Caco-2 (cell line): ENCODE measurements around the gene MSH4. TPM values are rescaled to one million over a fixed set of nuclear protein-coding genes. Genes with fewer than 3 reads are reported as not detected.

Experiments used
- BruUV-seq: library from RNA; stranded (reverse); fragments of 400-500 nt; replicated peaks from 2 replicates; lab custom pipeline; 2021; lab: Mats Ljungman, UMichigan
- CTCF ChIA-PET: fragments of 300-600 bp; sonication (Branson Sonifier 250); formaldehyde crosslinking; loops from one replicate; lab custom pipeline; 2022; ENCODE audit warnings: antibody characterized with exemption; lab: Charles Lee
- POLR2A ChIA-PET: fragments of 300-600 bp; sonication (Branson Sonifier 250); formaldehyde crosslinking; loops from one replicate; lab custom pipeline; 2022; ENCODE audit warnings: antibody characterized with exemption; lab: Charles Lee
- DNase-seq, 2 experiments: peaks; one replicate each; pipeline versions ENCODE4 v3.0.0 to v3.0.0-alpha.2; 2020 to 2022
- H3K27me3 ChIP-seq: replicated peaks from 2 replicates; pipeline ENCODE4 v1.6.0; 2011; ENCODE audit warnings: low read length; ENCODE audit not compliant: control insufficient read depth, insufficient read depth
- H3K36me3 ChIP-seq: 2 replicates; pipeline ENCODE4 v1.5.1; 2011; ENCODE audit warnings: low read length; ENCODE audit not compliant: control insufficient read depth, insufficient read depth
- H3K4me1 ChIP-seq: fragments of 250-450 bp; sonication (Bioruptor Pico); 2 replicates; pipeline ENCODE4 v1.5.1; 2020; ENCODE audit warnings: mild to moderate bottlenecking
- H3K4me3 ChIP-seq: 2 replicates; pipeline ENCODE4 v1.5.1; 2011; ENCODE audit warnings: low read depth, mild to moderate bottlenecking, control low read depth, low read length
- H3K9me3 ChIP-seq: fragments of 250-450 bp; sonication (Bioruptor Pico); 2 replicates; pipeline ENCODE4 v1.5.1; 2020; ENCODE audit warnings: mild to moderate bottlenecking, moderate library complexity
- H3K27ac Mint-ChIP-seq: one replicate; pipeline ENCODE4 v1.8.0; 2022; ENCODE audit warnings: mixed read lengths; ENCODE audit not compliant: unreplicated experiment
- H3K27me3 Mint-ChIP-seq: one replicate; pipeline ENCODE4 v1.8.0; 2022; ENCODE audit warnings: mixed read lengths; ENCODE audit not compliant: insufficient read depth, unreplicated experiment
- H3K36me3 Mint-ChIP-seq: one replicate; pipeline ENCODE4 v1.8.0; 2022; ENCODE audit warnings: mild to moderate bottlenecking, mixed read lengths; ENCODE audit not compliant: insufficient read depth, unreplicated experiment
- H3K4me1 Mint-ChIP-seq: one replicate; pipeline ENCODE4 v1.8.0; 2022; ENCODE audit warnings: low read depth, mixed read lengths; ENCODE audit not compliant: unreplicated experiment
- H3K4me3 Mint-ChIP-seq: one replicate; pipeline ENCODE4 v1.8.0; 2022; ENCODE audit warnings: mild to moderate bottlenecking, moderate library complexity, mixed read lengths; ENCODE audit not compliant: unreplicated experiment
- H3K9me3 Mint-ChIP-seq: one replicate; pipeline ENCODE4 v1.8.0; 2022; ENCODE audit warnings: mixed read lengths; ENCODE audit not compliant: unreplicated experiment
- intact Hi-C: fragments of 100-400 bp; cut with micrococcal nuclease; formaldehyde crosslinking; loops from one replicate; pipeline ENCODE4 v1.10.0; 2022; ENCODE audit not compliant: unreplicated experiment
- total RNA-seq: library from RNA; stranded (reverse); gene quantifications from 2 replicates; pipeline ENCODE4 v1.2.3, GENCODE V29; 2022
- TF ChIP-seq, protein P1 (sequence below), 2 experiments: fragments of 200-600 bp in 1 of 2; IDR thresholded peaks; 1 replicate in 1 of 2; 2 replicates in 1 of 2; pipeline versions ENCODE4 v1.5.1 to v1.8.0; 2011 to 2022; ENCODE audit warnings: antibody characterized with exemption in 1 of 2, control low read depth in 1 of 2, inconsistent platforms in 1 of 2, low read depth in 1 of 2, low read length in 1 of 2, mild to moderate bottlenecking in 1 of 2, moderate library complexity in 1 of 2; ENCODE audit not compliant: insufficient read depth in 1 of 2, severe bottlenecking in 1 of 2, unreplicated experiment in 1 of 2

Gene MSH4
- total RNA-seq, 1 experiment from 2014 or later: 0.34 TPM

DNA sequence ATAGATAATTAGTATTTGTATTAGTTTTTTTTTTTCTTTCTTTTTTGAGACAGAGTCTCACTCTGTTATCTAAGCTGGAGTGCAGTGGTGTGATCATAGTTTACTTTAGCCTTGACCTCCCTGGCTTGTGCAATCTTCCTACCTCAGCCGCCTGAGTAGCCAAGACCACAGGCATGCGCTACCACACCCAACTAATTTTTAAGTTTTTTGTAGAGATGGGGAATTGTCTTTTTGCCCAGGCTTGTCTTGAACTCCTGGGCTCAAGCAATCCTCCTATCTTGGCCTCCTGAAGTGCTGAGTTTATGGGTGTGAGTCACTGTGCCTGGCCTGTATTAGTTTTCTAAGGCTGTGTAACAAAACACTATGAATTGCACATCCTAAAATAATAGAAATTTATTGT, 58.3 kb downstream of the MSH4 start:
- POLR2A ChIA-PET: no interaction called here
- peak in 1 of 2 experiments; percentile 24 for DNase-seq
- Mint-ChIP-seq H3K36me3 (no peaks in the 10 kb centered on the region), H3K27me3 (no peaks in the 10 kb centered on the region), H3K9me3 (no peaks in the 10 kb centered on the region), H3K4me1 (peaks cover 6% of the 10 kb centered on the region), H3K4me3 (no peak overlapping the region), H3K27ac (no peak overlapping the region)
- Histone ChIP-seq H3K4me3 (no peak overlapping the region), H3K27me3 (no peaks in the 10 kb centered on the region), H3K9me3 (no peaks in the 10 kb centered on the region), H3K36me3 (no peaks in the 10 kb centered on the region), H3K4me1 (peaks cover 6% of the 10 kb centered on the region; the same call in 1 of the 2 replicates)
- TF ChIP-seq, protein P1, sequence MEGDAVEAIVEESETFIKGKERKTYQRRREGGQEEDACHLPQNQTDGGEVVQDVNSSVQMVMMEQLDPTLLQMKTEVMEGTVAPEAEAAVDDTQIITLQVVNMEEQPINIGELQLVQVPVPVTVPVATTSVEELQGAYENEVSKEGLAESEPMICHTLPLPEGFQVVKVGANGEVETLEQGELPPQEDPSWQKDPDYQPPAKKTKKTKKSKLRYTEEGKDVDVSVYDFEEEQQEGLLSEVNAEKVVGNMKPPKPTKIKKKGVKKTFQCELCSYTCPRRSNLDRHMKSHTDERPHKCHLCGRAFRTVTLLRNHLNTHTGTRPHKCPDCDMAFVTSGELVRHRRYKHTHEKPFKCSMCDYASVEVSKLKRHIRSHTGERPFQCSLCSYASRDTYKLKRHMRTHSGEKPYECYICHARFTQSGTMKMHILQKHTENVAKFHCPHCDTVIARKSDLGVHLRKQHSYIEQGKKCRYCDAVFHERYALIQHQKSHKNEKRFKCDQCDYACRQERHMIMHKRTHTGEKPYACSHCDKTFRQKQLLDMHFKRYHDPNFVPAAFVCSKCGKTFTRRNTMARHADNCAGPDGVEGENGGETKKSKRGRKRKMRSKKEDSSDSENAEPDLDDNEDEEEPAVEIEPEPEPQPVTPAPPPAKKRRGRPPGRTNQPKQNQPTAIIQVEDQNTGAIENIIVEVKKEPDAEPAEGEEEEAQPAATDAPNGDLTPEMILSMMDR (IDR thresholded peaks at IDR 0.05; ENCODE audit: insufficient read depth in 1 of 2, low read depth in 1 of 2, low read length in 1 of 2, severe bottlenecking in 1 of 2, unreplicated experiment in 1 of 2): no peak
- intact Hi-C loops: no loop called here
- BruUV-seq: no TSS peak
- CTCF ChIA-PET: no interaction called here

DNA sequence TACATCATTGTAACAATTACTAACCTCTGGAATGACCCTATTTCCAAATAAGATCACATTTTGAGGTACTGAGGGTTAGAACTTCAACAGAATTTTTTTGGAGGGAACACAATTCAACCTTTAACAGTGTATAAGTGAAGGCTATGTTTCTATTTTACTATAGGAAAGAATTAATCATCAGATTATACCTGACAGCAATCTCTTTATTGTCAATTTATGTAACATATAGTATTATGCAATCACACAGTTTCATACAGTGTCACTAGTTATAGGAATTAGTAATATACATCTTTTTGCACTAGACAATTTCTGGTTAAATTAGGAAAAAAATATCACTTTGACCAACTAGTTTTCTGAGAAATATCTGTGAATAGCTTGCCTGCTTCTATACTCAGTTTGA, 59.1 kb downstream of the MSH4 start:
- Mint-ChIP-seq H3K9me3 (peaks cover 3% of the 10 kb centered on the region), H3K36me3 (no peaks in the 10 kb centered on the region), H3K4me1 (peaks cover 6% of the 10 kb centered on the region), H3K4me3 (no peak overlapping the region), H3K27ac (no peak overlapping the region), H3K27me3 (no peaks in the 10 kb centered on the region)
- ChIA-PET CTCF (no interaction called here), POLR2A (no interaction called here)
- no peaks in the 10 kb centered on the region for H3K27me3 ChIP-seq
- no peaks in the 10 kb centered on the region for H3K36me3 ChIP-seq
- TF ChIP-seq, protein P1 (IDR thresholded peaks at IDR 0.05; ENCODE audit: insufficient read depth in 1 of 2, low read depth in 1 of 2, low read length in 1 of 2, severe bottlenecking in 1 of 2, unreplicated experiment in 1 of 2): no peak
- no TSS peak for BruUV-seq
- H3K9me3 ChIP-seq: no peaks in the 10 kb centered on the region
- H3K4me1 ChIP-seq: peaks cover 6% of the 10 kb centered on the region; the same call in 1 of the 2 replicates
- intact Hi-C loops: no loop called here
- H3K4me3 ChIP-seq: no peak overlapping the region
- DNase-seq: no peak

GRCh38 chr1:75861831-75862230, 65.1 kb downstream of the MSH4 start:
- Histone ChIP-seq H3K27me3 (no peaks in the 10 kb centered on the region), H3K9me3 (no peaks in the 10 kb centered on the region), H3K4me1 (no peaks in the 10 kb centered on the region), H3K4me3 (no peak overlapping the region), H3K36me3 (no peaks in the 10 kb centered on the region)
- BruUV-seq: no TSS peak
- Mint-ChIP-seq H3K4me1 (no peaks in the 10 kb centered on the region), H3K4me3 (no peak overlapping the region), H3K36me3 (no peaks in the 10 kb centered on the region), H3K9me3 (peaks cover 9% of the 10 kb centered on the region), H3K27ac (no peak overlapping the region), H3K27me3 (no peaks in the 10 kb centered on the region)
- CTCF ChIA-PET: no interaction called here
- TF ChIP-seq, protein P1 (IDR thresholded peaks at IDR 0.05; ENCODE audit: insufficient read depth in 1 of 2, low read depth in 1 of 2, low read length in 1 of 2, severe bottlenecking in 1 of 2, unreplicated experiment in 1 of 2): no peak
- DNase-seq: no peak
- intact Hi-C loops: no loop called here
- POLR2A ChIA-PET: no interaction called here
